ENCODE results near the gene MMS19. TPM values are rescaled to one million over a fixed set of nuclear protein-coding genes. Genes with fewer than 3 reads are reported as not detected.

Gene MMS19
- total RNA-seq, 4 donors from 2014 or later, result 62.8 to 116 (median 106) TPM

DNA sequence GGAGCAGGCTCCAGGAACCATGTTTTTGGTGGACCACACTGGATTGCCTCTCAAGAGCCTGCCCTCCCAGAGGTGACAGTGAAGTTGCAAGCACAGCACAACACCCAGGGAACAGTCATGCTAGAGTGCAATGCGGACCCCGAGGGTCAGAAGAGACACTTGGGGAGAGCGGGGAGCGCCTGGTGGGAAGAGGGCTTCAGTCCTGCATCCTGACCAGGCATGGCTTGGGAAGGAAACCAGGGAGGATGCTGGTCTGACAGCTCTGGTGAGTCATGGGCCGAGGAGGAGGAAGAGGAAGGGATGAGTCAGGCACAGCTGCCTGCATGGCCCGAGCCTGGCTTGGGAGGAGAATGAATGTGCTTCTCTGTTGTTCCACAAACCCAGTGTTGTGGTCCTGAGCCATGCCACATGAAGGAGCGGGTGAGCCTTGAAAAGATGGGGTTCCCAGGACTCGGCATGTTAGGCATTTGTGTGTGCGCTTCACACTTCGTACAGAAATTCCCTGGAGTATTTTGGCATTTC is 44.9 kb upstream of the MMS19 start:
- Histone ChIP-seq H3K36me3 (no peaks in the 10 kb centered on the region), H3K27ac (peak overlapping the region; percentile 79 to 88 (median 82)), H3K9me3 (no peaks in the 10 kb centered on the region), H3K4me1 (peaks cover 6 to 22% (median 14%) of the 10 kb centered on the region in 4 donors), H3K27me3 (no peaks in the 10 kb centered on the region), H3K4me3 (no peak overlapping the region)
- WGBS, 2 donors (ENCODE audit: low coverage in 1 of 2), result 27 to 57% methylated on average over 3 to 10 of the region's 10 CpGs
- intact Hi-C loops (cut with DNase I; ENCODE audit: low total_unique reads), result no loop called here
- peak; percentile 54 for DNase-seq
- TF ChIP-seq POLR2AphosphoS5 (IDR thresholded peaks at IDR 0.05) (peak; percentile 48 to 62 (median 57)), EP300 (IDR thresholded peaks at IDR 0.05; ENCODE audit: low read depth) (no peak)
- in situ Hi-C loops (cut with MboI; ENCODE audit: low pct_ligation_motif_present in 1 of 4, low pct_unique_long_range_greater_than_20kb in 1 of 4, low sequenced_read_pairs in 3 of 4), result no loop called here

DNA sequence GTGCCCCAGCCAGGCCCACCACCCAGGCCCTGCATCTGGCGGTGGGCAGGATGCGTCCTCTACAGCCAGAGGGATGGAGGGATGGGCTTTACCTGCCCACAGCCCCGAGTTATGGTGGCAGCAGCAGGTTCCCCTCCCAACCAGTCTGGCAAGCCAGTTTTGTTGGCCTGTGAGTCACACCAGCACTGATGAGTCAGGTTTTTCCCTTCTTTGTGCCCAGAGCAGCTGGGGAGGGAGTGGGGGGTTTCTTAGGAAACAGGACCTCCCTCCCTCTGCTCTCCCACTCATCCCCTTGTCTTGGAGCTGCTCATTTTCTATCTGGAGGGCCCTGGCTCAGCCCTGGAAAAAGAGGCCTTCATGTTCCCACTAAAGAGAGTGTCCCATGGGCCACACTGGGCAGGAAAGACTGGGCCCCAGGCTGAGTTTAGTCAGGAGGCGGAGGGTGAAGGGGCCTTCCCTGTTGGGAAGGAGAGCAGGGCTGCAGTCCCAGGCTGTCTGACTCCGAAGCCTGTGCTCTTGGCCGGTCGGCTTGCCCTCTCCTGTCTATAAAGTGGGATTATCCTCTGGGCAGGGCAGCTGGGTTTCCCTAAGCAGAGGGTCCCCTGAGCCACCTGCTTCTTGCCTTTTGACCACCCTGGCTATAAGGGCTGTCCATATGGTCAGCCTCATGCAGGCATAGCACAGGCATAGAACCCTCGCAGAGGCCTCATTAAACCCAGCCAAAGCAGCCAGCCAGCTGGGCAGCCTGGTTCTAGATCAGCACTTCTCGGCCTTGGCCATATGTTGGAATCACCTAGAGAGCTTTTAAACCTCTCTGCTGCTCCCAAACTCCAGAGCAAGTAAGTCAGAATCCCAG is 44.2 kb upstream of the MMS19 start:
- DNase-seq, result peak; percentile 37
- H3K27me3 ChIP-seq, result no peaks in the 10 kb centered on the region
- in situ Hi-C loops (cut with MboI; ENCODE audit: low pct_ligation_motif_present in 1 of 4, low pct_unique_long_range_greater_than_20kb in 1 of 4, low sequenced_read_pairs in 3 of 4) (no loop called here), intact Hi-C loops (cut with DNase I; ENCODE audit: low total_unique reads) (no loop called here)
- 70% methylated on average over 9 of the region's 9 CpGs; no CpG with 5 or more reads in 1 of the 2 donors for WGBS, 2 donors (ENCODE audit: low coverage in 1 of 2)
- H3K4me3 ChIP-seq, result no peak overlapping the region
- peak overlapping the region; percentile 79 to 88 (median 82) for H3K27ac ChIP-seq
- peak; percentile 31 to 45 (median 37) for TF ChIP-seq POLR2AphosphoS5 (IDR thresholded peaks at IDR 0.05)
- TF ChIP-seq, protein P1, sequence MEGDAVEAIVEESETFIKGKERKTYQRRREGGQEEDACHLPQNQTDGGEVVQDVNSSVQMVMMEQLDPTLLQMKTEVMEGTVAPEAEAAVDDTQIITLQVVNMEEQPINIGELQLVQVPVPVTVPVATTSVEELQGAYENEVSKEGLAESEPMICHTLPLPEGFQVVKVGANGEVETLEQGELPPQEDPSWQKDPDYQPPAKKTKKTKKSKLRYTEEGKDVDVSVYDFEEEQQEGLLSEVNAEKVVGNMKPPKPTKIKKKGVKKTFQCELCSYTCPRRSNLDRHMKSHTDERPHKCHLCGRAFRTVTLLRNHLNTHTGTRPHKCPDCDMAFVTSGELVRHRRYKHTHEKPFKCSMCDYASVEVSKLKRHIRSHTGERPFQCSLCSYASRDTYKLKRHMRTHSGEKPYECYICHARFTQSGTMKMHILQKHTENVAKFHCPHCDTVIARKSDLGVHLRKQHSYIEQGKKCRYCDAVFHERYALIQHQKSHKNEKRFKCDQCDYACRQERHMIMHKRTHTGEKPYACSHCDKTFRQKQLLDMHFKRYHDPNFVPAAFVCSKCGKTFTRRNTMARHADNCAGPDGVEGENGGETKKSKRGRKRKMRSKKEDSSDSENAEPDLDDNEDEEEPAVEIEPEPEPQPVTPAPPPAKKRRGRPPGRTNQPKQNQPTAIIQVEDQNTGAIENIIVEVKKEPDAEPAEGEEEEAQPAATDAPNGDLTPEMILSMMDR (IDR thresholded peaks at IDR 0.05), result no peak
- no peak for TF ChIP-seq POLR2A (IDR thresholded peaks at IDR 0.05)
- no peak for TF ChIP-seq EP300 (IDR thresholded peaks at IDR 0.05; ENCODE audit: low read depth)
- H3K9me3 ChIP-seq, result no peaks in the 10 kb centered on the region
- peaks cover 6 to 22% (median 14%) of the 10 kb centered on the region in 4 donors for H3K4me1 ChIP-seq
- H3K36me3 ChIP-seq, result no peaks in the 10 kb centered on the region

DNA sequence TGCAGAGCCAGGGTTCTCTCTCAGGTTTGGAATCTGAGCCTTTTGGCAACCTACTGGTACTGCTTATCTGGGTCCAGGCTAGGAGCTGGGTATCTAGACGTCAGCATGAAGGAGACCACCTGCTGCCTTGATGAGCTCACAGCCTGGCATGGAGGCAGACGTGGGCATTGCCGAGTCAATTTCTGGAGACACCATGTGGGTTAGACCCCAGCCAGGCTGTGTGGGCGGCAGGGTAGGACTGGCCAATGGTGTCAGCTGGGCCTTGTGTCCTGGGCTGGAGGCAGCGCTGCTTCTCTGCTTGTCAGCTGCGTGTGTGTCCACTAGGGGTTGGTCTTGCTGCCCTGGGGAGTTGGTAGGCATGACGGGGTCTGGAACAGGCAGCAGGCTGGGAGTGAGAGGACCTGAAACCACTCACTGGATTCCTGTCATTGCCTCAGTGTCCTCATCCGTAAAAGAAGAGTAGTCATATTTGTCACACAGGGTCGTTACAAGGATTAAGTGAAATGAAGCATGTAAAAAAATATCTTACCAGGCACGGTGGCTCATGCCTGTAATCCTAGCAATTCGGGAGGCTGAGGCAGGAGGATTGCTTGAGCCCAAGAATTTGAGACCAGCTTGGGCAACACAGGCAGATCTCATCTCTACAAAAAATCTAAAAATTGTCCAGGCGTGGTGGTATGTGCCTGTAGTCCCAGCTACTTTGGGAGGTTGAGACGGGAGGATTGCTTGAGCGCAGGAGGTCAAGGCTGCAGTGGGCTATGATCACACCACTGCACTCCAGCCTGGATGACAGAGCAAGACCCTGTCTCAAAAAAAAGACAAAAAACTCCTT is 42.7 kb upstream of the MMS19 start:
- no peak overlapping the region for H3K4me3 ChIP-seq
- TF ChIP-seq, protein P1 (IDR thresholded peaks at IDR 0.05), result no peak
- TF ChIP-seq EP300 (IDR thresholded peaks at IDR 0.05; ENCODE audit: low read depth) (no peak), POLR2AphosphoS5 (IDR thresholded peaks at IDR 0.05) (no peak), POLR2A (IDR thresholded peaks at IDR 0.05) (no peak)

DNA sequence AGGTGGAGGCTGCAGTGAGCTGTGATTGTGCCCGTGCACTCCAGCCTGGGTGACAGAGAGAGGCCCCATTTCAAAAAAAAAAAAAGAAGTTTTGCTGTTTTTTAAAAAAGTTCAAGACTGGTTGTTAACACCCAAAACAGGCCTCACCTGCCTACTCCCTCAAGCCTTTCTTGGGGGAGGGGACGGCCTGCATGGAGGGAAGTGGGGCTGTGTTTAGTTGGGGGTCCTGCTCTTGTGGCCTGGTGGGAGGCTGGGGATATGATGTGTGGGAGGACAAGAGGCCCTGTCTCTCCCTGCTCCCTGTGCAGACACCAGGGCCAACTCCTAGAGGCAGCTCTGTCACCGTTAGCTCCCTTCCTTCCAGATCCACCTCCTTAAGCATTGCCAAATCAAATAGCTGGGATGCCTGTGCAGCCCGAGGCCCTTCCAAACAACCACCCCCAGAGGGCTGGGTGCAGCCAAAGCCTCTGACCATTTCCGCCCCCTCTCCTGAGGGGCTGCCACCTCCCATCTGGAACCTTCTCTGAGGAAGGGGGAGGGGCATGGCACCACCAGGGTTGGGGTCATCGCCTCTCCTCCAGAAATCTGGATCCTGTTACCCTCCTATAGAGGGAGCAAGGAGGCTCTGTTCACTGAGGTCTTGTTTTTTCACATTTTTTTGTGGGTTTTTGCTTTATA is 41.4 kb upstream of the MMS19 start:
- WGBS, 2 donors (ENCODE audit: low coverage in 1 of 2), result 63 to 100% methylated on average over 2 to 6 of the region's 6 CpGs
- Histone ChIP-seq H3K9me3 (no peaks in the 10 kb centered on the region), H3K27ac (peak overlapping the region in 1 of 4 donors; percentile 14), H3K36me3 (no peaks in the 10 kb centered on the region), H3K4me1 (peaks cover 6 to 22% (median 14%) of the 10 kb centered on the region in 4 donors), H3K4me3 (no peak overlapping the region), H3K27me3 (no peaks in the 10 kb centered on the region)
- DNase-seq, result no peak
- TF ChIP-seq, protein P1 (IDR thresholded peaks at IDR 0.05), result no peak
- TF ChIP-seq EP300 (IDR thresholded peaks at IDR 0.05; ENCODE audit: low read depth) (no peak), POLR2A (IDR thresholded peaks at IDR 0.05) (no peak), POLR2AphosphoS5 (IDR thresholded peaks at IDR 0.05) (no peak)
- intact Hi-C loops (cut with DNase I; ENCODE audit: low total_unique reads), result no loop called here
- in situ Hi-C loops (cut with MboI; ENCODE audit: low pct_ligation_motif_present in 1 of 4, low pct_unique_long_range_greater_than_20kb in 1 of 4, low sequenced_read_pairs in 3 of 4), result no loop called here

More for the DNA sequence above, 42.7 kb upstream of the MMS19 start:
- H3K9me3 ChIP-seq, result no peaks in the 10 kb centered on the region
- in situ Hi-C loops (cut with MboI; ENCODE audit: low pct_ligation_motif_present in 1 of 4, low pct_unique_long_range_greater_than_20kb in 1 of 4, low sequenced_read_pairs in 3 of 4) (no loop called here), intact Hi-C loops (cut with DNase I; ENCODE audit: low total_unique reads) (no loop called here)
- no peaks in the 10 kb centered on the region for H3K36me3 ChIP-seq
- H3K4me1 ChIP-seq, result peaks cover 6 to 22% (median 14%) of the 10 kb centered on the region in 4 donors
- WGBS, 2 donors (ENCODE audit: low coverage in 1 of 2), result 82 to 98% methylated on average over 6 to 13 of the region's 14 CpGs
- peak overlapping the region in 2 of 4 donors; percentile 8 to 83 for H3K27ac ChIP-seq
- no peaks in the 10 kb centered on the region for H3K27me3 ChIP-seq
- DNase-seq, result no peak

Measured in transverse colon (tissue), 4 donors.